22Rv1 (cell line): ENCODE data around the gene TRAM2.

Source experiments
- ZFX ChIP-seq: fragments of 450-650 bp; IDR thresholded peaks from 2 replicates; pipeline ENCODE4 v1.6.1; 2017; ENCODE audit warnings: antibody characterized with exemption, borderline replicate concordance
- TF ChIP-seq, protein P1 (sequence below): fragments of 450-650 bp; IDR thresholded peaks from 2 replicates; pipeline ENCODE4 v1.5.1; 2017; ENCODE audit warnings: mild to moderate bottlenecking

DNA sequence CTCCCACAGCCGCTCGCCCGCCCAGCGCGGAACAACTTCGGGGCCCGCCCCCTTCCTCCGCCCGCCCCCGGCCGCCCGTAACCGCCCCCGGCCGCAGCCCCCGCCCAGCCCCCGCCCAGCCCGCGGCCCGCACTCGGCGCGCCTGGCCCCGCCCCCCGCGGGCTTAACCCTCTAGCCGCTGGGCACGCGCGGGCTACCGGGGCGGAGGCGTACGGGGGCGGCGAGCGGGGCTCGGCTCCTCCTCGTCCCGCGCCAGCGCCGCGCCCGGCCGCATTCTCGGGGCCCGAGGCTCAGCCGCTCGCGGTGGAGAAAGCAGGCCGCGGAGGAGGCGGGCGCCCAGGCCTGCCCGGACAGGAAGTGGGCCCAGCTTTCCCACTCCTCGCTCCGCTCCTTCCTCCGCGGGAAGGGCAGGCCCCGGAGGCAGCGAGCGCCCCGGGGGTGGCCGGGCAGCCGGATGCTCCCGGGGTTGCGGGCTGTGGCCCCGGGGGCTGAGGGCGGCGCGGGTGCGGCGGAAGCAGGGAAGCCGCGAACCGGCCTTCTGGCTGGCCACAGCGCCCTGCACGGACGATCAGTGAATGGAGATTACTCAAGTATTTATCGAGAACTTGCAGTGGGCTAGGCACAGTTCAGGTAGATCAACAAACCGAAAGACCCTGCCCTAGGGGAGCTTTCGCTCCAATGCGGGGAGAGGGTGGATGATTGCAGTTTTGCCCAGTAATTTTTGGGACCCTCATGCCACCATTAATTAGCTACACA lies at the start of gene TRAM2:
- TF ChIP-seq, protein P1, sequence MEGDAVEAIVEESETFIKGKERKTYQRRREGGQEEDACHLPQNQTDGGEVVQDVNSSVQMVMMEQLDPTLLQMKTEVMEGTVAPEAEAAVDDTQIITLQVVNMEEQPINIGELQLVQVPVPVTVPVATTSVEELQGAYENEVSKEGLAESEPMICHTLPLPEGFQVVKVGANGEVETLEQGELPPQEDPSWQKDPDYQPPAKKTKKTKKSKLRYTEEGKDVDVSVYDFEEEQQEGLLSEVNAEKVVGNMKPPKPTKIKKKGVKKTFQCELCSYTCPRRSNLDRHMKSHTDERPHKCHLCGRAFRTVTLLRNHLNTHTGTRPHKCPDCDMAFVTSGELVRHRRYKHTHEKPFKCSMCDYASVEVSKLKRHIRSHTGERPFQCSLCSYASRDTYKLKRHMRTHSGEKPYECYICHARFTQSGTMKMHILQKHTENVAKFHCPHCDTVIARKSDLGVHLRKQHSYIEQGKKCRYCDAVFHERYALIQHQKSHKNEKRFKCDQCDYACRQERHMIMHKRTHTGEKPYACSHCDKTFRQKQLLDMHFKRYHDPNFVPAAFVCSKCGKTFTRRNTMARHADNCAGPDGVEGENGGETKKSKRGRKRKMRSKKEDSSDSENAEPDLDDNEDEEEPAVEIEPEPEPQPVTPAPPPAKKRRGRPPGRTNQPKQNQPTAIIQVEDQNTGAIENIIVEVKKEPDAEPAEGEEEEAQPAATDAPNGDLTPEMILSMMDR: peak; percentile 37
- no peak for TF ChIP-seq ZFX
